H1 (cell line): ENCODE measurements around the gene MICU1. TPM values are rescaled to one million over a fixed set of nuclear protein-coding genes. Genes with fewer than 3 reads are reported as not detected.

ENCODE experiments used
- BRCA1 ChIP-seq: IDR thresholded peaks from 2 replicates; pipeline ENCODE4 v1.6.1; 2012; ENCODE audit warnings: low read depth, low read length, improper control_type of control experiment
- HDAC2 ChIP-seq, 2 experiments: fragments of 300-600 bp in 1 of 2; sonication (generic) in 1 of 2; IDR thresholded peaks; 2 replicates each; pipeline ENCODE4 v1.6.1; 2011 to 2012; ENCODE audit warnings: low read depth in 2 of 2, low read length in 2 of 2, mild to moderate bottlenecking in 2 of 2, moderate library complexity in 2 of 2, borderline replicate concordance in 1 of 2, inconsistent platforms in 1 of 2
- MAFK ChIP-seq: IDR thresholded peaks from 2 replicates; pipeline ENCODE4 v1.6.1; 2012; ENCODE audit warnings: low read depth, mild to moderate bottlenecking, improper control_type of control experiment, low read length
- RFX5 ChIP-seq: IDR thresholded peaks from 2 replicates; pipeline ENCODE4 v1.6.1; 2011; ENCODE audit warnings: low read depth, low read length, improper control_type of control experiment, borderline replicate concordance
- RXRA ChIP-seq: IDR thresholded peaks from 2 replicates; pipeline ENCODE4 v1.6.1; 2011; ENCODE audit warnings: low read depth, mild to moderate bottlenecking, low read length, moderate library complexity; ENCODE audit not compliant: insufficient read depth
- SUZ12 ChIP-seq: fragments of 200-600 bp; sonication (generic); IDR thresholded peaks from 2 replicates; pipeline ENCODE4 v1.6.1; 2012; ENCODE audit warnings: mild to moderate bottlenecking, inconsistent platforms, low read length, moderate library complexity, mixed read lengths
- polyA plus RNA-seq, 7 experiments: library from polyadenylated mRNA; depleted of rRNA in 3 of 7; stranded (reverse) in 5 of 7; unstranded in 2 of 7; fragments of >200 nt in 5 of 7; fragments of 200-250 nt in 2 of 7; gene quantifications; 1 replicate in 5 of 7; 2 replicates in 1 of 7; 4 replicates in 1 of 7; pipeline versions ENCODE4 v1.2.1 to v1.2.3, GENCODE V29; 2011 to 2013; ENCODE audit warnings: missing spikeins in 2 of 7, mixed read lengths in 2 of 7
- total RNA-seq: library from RNA; stranded (reverse); fragmentation: NEBNext Ultra II Directional; extraction: Animal tissue kit (Norgen Biotek cat#: 25700); gene quantifications from 2 replicates; pipeline ENCODE4 v1.2.1, GENCODE V29; 2021

MICU1 gene
- total and polyA plus RNA-seq, 2 of the 8 experiments (the other 6 are each of a cell fraction or from before 2014, with no cell fraction given): 18.0 to 36.7 TPM

DNA sequence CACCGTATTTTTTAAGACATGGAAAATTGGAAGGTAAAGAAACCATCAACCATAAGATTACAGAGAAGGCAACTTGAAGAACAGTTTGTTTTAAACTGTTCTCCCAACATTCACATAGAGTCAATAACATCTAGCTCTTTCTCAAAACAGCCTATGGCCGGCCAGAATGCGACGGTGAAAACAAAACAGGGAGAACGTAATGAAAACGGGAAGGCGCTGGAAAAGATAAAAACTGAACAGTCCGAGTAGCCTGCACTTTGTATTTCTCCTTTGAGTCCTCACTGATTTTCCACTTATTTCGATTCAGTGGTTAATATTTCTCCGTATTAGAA is 637 bp downstream of the MICU1 start (continued):
- TF ChIP-seq SUZ12 (no peak), RFX5 (no peak), MAFK (no peak), BRCA1 (no peak), RXRA (no peak), HDAC2 (IDR thresholded peaks at IDR 0.05; ENCODE audit: borderline replicate concordance in 1 of 2, low read depth in 2 of 2, low read length in 2 of 2) (no peak)
